CD4-positive, alpha-beta T cell treated with Interleukin-2 at 100 ng/mL for 4 hours (primary cell): ENCODE measurements around the gene SLC8A2.
A peak's percentile ranks its signal among the peaks of the same experiment; 100 is the strongest.

ENCODE experiments used
- DNase-seq: peaks from one replicate; pipeline ENCODE4 v3.0.0-alpha.2; 2020; ENCODE audit warnings: low spot score

The SLC8A2 gene

GRCh38 chr19:47471733-47472457, at the start of gene SLC8A2:
Gene SLC8A2 (minus strand): TSS chr19:47471893. CDS start chr19:47466403, 5,490 bp downstream.
- peak; percentile 35 for DNase-seq

- no peak for DNase-seq
These were observed 49.1 kb upstream of the SLC8A2 start for GRCh38 chr19:47520839-47521238.

GRCh38 chr19:47520343-47520806, 48.7 kb upstream of the SLC8A2 start:
- no peak for DNase-seq

GRCh38 chr19:47518854-47519253, 47.2 kb upstream of the SLC8A2 start:
- DNase-seq = no peak

- peak; percentile 53 for DNase-seq
These were observed 46.4 kb upstream of the SLC8A2 start for GRCh38 chr19:47518139-47518538.

GRCh38 chr19:47514869-47515588, 43.3 kb upstream of the SLC8A2 start, which contains the start of gene NAPA:
Gene NAPA (minus strand): TSS chr19:47515063. CDS start chr19:47514940, 123 bp downstream.
- DNase-seq = peak; percentile 100

- DNase-seq = no peak
These were observed 42.6 kb upstream of the SLC8A2 start for GRCh38 chr19:47514151-47514868.

GRCh38 chr19:47512948-47513319, 41.2 kb upstream of the SLC8A2 start:
- DNase-seq = no peak

GRCh38 chr19:47512183-47512947, 40.7 kb upstream of the SLC8A2 start:
- no peak for DNase-seq

- DNase-seq = no peak
These were observed 40.0 kb upstream of the SLC8A2 start for GRCh38 chr19:47511681-47512080.

GRCh38 chr19:47511128-47511517, 39.4 kb upstream of the SLC8A2 start:
- DNase-seq = no peak

GRCh38 chr19:47510516-47511127, 38.9 kb upstream of the SLC8A2 start:
- DNase-seq = no peak

- DNase-seq = no peak
These were observed 38.3 kb upstream of the SLC8A2 start for GRCh38 chr19:47509973-47510372.

- no peak for DNase-seq
These were observed 37.6 kb upstream of the SLC8A2 start for GRCh38 chr19:47509170-47509847.

GRCh38 chr19:47508721-47509120, 37.0 kb upstream of the SLC8A2 start:
- DNase-seq = no peak

GRCh38 chr19:47507924-47508553, 36.3 kb upstream of the SLC8A2 start:
- DNase-seq = no peak

GRCh38 chr19:47507012-47507411, 35.3 kb upstream of the SLC8A2 start:
- DNase-seq = no peak

GRCh38 chr19:47506459-47506858, 34.8 kb upstream of the SLC8A2 start:
- DNase-seq = no peak

- no peak for DNase-seq
These were observed 33.8 kb upstream of the SLC8A2 start for GRCh38 chr19:47505506-47505905.

- no peak for DNase-seq
These were observed 32.1 kb upstream of the SLC8A2 start for GRCh38 chr19:47503826-47504150.
